SU-DHL-6 (cell line): Measurements from ENCODE around the gene SEMA6A.

ENCODE experiments used
- CTCF ChIP-seq: fragments of 200-600 bp; sonication (generic); IDR thresholded peaks from one replicate; pipeline ENCODE4 v1.5.1; 2017; ENCODE audit warnings: antibody characterized with exemption, mild to moderate bottlenecking, low read length, moderate library complexity; ENCODE audit not compliant: insufficient read depth, poor library complexity, severe bottlenecking
- EZH2phosphoT487 ChIP-seq: fragments of 200-600 bp; sonication (generic), shearing (Covaris generic); conservative IDR thresholded peaks from 2 replicates; pipeline ENCODE4 v1.6.1; 2018; ENCODE audit warnings: mild to moderate bottlenecking, antibody characterized with exemption, low read length, moderate library complexity, mixed read lengths

GRCh38 chr5:116444373-116445295 lies 130.0 kb downstream of the SEMA6A start:
- TF ChIP-seq CTCF (no peak), EZH2phosphoT487 (no peak)
